Fibroblast of skin of right quadriceps (primary cell): ENCODE data around the gene POLR3H.

Source experiments
- DNase-seq: peaks from one replicate; pipeline ENCODE4 v3.0.0-alpha.2; 2013

POLR3H gene

DNA sequence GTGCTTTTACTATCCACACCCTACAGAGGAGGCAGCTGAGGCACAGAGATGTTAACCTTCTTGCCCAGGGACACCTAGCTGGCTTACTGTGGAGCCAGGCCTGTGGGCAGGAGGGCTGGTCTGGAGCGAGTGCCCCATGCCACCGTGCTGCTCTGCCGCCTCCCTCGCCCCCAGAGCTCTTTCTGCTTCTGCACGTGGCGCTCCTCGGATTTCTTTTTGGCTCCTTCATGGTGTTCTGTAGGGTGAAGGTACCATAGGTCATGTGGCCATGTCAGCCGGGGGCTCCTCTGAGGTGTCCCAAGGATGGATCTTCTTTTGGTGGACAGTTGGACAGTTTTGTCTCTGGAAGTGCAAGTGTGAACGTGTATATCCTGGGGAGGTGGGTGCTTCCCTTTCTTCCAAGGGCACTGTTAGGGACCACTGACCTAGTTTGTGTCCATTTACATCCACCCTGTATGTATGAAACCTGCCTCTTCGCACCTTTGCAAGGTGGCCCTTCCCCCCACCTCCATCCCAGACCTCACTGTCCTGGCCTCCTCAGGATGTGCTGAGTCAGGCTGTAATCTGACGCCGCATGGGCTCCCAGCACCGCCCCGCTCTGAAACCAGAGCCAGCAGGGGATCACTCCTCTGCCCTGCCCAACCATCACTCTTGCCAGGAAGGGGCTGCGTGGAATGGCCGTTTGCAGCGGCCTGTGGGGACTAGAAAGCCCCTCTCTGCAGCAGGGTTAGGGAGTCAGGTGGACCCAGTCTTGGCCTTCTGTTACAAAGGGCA, 31.7 kb downstream of the POLR3H start:
- peak; percentile 75 for DNase-seq

DNA sequence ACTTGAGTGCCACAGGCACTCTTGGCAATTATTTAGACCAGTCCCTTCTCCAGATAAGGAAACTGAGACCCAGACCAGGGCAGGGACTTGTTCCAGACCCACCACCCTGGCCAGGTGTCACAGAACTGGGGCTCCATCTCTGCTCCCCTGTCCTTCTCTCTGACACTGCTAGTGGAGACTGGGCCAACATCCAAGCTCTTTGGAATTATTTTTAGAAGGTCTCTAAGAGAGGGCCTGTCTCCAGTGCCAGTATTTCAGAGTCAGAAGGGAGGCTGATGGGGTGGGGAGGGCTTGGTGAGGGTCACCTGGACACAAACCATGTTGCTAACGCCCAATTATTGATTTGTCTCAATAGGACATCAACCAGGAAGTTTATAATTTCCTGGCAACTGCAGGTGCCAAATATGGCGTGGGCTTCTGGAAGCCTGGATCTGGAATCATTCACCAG, 32.7 kb downstream of the POLR3H start:
- no peak for DNase-seq

DNA sequence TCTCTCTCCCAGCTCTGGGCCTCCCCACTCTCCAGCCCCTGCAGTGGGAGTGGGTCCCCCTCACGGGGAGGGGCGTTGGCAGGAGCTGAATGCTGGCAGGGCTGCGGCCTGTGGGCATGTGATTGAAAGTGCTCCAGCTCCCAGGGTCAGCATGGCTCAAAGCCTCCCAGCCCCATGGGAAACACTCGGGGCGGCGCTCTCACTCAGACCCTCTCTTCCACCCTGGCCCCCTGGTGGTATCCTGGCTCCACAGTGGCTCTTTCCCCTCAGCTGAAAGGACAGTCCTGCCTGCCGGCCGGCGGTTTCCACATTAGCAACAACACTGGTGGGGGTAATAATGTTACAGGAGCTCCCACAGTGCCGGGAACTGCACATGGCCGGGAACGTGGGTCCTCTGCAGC, 35.5 kb downstream of the POLR3H start:
- no peak for DNase-seq

DNA sequence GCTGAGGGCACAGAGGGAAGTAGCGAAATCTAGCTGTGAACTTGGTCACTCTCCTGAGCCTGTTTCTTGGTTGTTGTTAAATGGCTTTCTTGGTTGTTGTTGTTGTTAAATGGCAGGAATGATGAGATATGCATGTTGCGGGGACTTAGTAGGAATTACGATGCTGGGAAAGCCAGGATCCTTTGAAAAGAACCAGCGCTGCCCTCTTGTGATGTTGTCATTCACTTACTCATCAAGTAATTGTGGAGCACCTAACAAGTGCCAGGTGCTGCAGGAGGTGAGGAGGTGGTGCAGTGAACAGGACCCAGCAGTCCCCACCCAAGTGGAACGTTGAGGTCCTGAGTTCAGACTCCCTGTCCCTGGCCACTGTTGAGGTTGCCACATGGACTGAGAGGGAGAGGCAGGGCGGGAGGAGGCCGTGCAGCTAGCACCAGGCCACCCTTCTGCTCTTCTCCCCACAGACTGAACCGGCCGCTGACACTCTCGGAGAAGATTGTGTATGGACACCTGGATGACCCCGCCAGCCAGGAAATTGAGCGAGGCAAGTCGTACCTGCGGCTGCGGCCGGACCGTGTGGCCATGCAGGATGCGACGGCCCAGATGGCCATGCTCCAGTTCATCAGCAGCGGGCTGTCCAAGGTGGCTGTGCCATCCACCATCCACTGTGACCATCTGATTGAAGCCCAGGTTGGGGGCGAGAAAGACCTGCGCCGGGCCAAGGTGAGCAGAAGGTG, 36.8 kb downstream of the POLR3H start:
- DNase-seq = no peak

DNA sequence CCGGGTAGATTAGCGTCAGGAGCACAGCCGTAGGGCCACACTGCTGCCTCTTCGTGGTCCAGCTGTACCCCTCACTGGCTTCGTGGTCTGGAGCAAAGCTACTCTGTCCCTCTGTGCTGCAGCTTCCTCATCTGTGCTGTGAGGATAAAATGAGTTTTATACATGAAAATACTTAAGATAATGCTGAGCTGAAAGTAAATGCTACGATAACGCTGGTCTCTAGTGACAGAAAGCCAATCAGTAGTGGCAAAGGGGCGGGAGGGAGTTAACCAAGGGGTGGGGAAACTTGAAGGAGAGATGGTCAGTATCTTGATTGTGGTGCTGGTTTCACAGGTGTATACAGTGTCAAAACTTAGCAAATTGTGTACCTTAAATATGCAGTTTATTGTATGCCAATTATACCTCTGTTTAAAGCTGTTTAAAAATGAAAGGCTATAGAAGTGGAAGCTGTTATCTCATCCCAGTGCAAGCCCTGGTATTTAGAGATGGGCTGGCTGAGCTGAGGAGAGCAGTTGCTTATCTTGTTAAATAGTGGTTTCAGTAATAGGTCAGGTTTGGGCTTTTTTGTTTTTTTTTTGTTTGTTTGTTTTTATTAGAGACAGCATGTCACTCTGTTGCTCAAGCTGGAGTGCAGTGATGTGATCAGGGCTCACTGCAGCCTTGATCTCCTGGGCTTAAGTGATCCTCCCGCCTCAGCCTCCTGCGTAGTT, 38.6 kb downstream of the POLR3H start:
- no peak for DNase-seq

DNA sequence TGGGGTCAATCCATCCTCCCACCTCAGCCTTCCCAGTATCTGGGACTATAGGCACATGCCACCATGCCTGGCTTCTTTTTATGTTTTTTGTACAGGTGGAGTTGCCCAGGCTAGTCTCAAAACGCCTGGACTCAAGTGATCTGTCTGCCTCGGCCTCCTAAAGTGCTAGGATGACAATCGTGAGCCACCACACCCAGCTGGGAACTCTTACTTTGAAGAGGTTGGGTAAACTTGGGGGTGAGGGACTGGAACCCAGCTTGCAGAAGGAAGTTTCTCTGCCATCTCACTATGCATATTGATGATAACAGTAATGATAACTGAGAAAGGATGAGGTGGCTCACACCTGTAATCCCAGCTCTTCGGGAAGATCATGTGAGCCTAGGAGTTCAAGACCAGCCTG, 39.5 kb downstream of the POLR3H start:
- no peak for DNase-seq

DNA sequence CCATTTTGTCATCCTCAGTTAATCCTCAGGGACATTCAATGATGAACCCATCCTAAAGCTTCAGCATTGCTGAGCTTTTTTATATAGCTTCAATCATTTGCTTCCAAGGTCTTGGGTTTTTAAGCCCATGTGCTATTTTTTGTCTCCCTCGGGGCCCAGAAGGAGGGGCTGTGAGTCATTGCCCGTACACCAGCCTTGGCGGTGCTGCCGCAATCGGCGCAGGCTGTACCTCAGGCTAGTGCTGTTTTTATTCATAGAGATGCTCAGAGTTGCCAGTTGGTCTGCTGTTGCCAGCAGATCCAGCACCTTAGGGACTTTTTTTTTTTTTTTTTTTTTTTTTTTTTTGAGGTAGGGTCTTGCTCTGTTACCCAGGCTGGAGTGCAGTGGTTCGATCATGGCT, 39.9 kb downstream of the POLR3H start:
- peak; percentile 29 for DNase-seq

DNA sequence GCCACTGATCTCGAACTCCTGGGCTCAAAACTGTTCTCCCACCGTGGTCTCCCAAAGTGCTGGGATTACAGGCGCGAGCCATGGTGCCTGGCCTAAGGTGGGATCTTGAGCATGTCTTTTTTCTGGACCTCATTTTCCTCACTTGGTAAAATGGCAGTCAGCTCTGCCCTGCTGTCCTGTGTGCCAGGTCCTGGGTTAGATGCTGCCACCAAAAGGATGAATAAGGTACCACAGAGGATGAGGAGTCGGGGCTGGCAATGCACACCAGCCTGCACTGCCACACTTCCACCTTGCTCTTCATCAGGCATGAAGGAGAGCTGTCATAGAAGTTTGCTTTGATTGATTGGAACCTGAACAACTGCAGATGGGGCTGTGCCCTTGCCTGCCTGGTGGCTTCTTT, 43.1 kb downstream of the POLR3H start:
- no peak for DNase-seq

DNA sequence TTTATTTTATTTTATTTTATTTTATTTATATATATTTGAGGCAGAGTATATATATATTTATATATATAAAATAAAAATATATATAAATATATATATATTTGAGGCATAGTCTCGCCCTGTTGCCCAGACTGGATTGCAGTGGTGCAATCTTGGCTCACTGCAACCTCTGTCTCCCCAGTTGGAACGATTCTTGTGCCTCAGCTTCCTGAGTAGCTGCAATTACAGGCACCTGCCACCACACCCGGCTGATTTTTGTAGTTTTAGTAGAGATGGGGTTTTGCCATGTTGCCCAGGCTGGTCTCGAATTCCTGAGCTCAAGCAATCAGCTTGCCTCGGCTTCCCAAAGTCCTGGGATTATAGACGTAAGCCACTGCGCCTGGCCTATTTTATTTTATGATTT, 44.0 kb downstream of the POLR3H start:
- DNase-seq = no peak

DNA sequence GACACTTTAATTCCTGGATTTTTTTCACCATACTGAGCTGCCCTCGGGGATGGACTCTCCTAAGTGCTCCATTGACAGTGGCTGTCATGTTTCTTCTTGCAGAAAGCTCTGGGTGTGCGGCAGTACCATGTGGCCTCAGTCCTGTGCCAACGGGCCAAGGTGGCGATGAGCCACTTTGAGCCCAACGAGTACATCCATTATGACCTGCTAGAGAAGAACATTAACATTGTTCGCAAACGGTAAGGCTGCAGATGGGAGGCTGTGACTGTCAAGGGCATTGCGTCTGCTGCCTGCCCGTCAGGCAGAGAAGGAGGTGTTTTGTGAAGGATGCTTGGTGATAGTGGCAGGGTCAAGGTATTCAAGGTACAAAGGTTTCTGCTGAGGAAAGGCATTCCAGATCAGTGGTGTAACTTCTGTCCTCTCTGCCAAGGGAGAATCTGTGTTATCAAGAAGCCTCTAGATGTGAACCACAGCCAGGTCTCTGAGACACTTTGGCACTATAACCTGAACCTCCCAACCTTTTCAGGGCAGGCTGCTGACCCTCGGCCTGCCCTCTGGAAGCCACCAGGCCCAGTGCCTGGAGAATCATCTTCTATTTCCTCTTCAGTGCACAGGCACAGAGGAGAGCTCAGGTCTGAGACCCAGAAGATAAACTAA, 44.5 kb downstream of the POLR3H start:
- DNase-seq = no peak

DNA sequence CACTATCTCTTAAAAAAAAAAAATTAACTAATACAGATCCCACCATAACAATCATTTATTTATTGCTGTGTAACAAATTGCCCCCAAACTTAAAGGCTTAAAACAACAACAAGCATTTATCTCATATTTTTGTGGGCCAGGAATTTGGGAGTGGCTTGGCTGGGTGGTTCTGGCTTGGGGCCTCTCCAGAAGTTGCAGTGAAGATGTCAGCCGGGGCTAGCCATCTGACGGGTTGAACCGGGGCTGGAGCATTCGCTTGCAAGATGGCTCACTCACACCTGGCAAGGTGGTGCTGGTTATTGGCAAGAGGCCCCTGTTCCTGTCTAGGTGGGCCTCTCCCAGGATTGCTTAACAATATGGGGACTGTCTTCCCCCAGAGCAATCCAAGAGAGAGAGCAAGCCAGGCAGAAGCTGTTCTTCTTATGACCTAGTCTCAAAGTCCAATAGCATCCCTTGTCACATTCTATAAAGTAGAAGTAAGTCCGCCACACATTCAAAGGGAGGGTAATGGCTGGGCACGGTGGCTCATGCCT, 45.9 kb downstream of the POLR3H start:
- no peak for DNase-seq

DNA sequence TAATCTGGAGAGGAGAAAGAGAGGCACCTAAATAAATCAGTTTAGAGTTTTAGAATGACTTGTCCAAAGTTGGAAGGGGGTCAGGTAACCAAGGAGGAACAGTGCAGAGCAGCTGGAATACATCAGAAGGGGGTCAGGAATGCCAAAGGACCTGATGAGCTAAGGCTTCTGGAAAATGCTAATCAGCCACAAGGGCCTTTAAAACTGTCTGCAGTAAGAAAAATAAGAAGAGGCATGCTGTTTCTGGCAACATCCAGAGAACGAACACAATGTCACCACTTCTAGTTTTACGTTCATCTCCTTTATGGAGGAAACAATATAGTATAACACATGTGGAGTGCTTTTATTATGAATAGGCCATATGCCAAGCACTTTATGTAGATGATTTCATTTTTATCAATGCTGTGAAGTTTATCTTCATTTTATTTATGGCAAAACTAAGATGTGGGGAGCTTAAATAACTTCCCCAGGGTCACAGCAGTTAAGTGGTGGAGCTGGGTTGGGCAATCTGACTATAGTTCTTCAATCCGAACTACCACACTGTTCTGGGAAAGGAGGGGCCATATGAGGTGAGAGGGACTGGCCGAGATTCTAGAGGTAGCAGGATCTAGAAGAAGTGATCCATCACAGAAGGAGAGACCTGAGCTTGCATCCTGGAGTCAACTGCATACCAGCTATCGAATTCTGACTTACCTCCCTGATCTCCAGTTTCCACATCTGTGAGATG, 52.7 kb downstream of the POLR3H start:
- DNase-seq = peak; percentile 42

DNA sequence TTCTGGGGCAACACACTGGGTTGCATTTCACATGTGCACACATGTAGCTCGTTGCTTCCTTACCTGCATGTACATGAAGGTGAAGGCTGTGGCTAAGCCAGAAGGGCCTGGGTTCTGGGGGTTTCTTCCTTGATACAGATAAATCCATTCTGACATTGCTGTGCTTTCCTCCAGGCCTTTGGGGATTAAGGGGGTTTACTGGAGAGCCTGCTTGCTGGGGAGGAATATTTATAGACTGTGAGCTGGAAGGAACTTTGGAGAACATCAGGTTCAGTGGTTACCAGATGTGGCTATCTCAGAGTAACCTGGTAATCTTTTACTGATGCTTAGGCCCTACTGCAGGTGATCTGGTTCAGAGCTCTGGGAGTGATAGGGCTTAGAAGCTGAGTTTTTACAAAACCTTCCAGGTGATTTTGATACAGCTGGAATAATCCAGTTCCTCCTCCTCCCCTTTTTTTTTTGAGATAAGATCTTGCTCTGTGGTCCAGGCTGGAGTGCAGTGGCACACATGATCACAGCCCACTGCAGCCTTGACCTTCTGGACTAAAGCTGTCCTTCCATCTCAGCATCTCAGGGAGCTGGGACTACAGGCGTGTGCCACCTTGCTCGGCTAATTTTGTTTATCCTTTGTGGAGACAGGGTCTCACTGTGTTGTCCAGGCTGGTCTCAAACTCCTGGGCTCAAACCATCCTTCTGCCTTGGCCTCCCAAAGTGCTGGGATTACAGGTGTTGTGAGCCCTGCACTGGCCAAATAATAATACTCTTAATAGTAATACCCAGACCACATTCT, 55.5 kb downstream of the POLR3H start:
- DNase-seq = no peak

DNA sequence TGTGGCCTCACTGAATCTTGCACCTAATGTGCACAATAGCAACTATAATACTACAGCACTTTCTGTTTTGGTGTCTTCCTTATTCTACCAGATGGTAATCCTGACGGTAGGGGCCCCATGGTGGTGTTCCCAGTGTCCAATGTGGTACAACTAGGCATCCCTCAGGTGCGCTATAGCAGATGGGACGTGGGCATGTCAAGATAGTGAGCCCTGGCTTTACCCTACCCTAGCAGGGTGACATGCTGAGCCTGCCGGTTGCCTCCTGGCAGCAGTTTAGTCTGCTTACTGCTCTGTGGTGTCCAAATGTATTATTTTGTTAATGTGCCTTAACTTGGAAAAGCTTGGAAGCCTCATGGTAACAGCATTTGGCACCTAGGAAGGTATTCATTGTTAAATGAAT, 56.2 kb downstream of the POLR3H start:
- DNase-seq = no peak

DNA sequence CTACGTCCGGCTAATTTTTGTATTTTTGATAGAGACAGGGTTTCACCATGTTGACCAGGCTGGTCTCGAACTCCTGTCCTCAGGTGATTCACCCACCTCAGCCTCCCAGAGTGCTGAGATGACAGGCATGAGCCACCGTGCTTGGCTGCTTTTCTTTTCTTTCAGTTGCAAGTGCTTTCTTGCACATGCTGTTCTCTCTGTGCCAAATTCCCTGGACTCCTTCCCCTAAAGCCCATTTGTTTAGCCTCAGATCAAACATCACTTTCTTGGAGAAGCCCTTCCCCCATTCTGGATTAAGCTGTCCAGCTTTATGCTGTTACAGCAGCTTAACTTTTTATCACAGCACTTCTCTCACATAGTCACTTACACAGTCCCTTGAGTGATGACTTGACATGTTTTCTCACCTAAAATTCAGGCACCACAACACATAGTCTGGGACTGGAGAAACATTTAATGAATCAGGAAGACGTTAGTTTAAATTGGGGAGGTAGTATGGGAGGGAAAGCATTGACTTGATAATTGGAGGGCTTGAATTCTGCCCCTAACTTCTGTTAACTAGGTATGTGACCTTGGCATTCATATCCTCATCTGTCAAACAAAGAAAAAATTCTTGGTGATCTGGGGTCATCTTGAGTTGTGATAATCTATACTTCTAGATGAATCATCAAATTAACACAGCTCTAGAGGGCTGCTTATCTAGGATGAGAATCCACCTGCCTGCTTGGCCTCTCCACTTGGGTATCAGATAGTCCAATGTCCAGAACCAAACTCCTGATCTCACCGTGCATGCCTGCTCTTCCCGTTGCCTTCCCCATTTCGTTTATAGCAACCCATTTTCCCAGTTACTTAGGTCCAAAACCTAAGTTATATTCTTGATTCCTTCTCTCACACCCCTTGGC, 57.0 kb downstream of the POLR3H start:
- DNase-seq = no peak

DNA sequence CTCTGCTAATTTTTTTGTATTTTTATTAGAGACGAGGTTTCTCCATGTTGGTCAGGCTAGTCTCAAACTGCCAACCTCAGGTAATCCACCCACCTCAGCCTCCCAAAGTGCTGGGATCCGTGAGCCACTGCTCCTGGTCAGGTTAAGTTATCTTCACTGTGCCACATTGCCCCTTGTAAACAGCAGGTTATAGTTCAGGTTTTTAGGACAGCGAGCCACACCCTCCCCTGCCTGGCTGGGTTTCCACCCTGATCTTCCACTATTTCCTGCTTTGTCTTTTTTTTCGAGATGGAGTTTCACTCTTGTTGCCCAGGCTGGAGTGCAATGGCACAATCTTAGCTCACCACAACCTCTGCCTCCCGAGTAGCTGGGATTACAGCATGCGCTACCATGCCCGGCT, 59.2 kb downstream of the POLR3H start:
- DNase-seq = no peak

DNA sequence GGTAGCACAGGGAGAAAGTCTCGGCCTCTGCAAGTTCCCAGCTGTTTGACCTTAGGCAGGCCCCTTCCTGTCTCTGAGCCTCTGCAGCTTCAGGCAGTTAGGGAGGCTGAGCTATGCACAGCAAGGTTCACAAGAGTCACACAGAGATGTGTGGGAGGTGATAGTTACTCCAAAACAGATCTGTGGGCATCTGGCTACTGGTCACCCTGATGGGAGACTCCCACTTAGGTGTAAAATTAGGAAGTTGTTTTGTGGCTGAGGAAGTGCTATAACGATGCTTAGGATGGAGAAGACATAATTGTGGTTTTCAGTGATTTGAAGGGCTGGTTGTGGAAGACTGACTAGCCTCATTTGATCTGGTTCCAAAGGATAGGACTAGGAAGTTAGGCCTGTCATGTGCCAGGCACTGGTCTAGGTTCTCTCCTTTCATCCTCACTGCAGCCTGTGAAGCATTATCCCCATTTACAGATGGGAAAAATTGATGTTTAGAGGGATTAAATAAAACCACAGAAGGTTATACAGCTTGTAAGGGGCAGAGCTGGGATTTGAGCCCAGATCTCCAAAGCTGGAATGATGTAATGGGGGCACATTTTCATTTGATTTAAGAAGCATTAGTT, 61.8 kb downstream of the POLR3H start:
- peak; percentile 38 for DNase-seq

DNA sequence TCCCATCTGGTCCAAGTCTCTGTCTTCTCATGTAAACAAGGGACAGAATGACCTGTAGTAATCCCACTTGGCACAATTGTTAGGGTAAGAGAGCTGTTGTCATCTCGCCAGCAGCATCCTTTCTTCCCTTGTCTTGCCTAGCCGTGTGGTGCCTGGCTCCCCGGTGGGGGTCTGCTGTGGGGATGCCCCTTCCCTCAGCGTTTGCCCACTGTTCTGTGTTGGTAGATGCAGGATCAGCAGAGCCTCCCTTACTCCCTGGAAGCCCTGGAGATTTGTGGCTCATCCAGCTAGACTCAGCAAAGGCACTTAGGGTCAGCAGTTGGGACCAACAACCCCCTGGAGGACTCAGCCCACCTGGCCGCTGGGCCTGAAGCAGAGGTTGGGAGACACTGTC, 62.3 kb downstream of the POLR3H start:
- DNase-seq = no peak

DNA sequence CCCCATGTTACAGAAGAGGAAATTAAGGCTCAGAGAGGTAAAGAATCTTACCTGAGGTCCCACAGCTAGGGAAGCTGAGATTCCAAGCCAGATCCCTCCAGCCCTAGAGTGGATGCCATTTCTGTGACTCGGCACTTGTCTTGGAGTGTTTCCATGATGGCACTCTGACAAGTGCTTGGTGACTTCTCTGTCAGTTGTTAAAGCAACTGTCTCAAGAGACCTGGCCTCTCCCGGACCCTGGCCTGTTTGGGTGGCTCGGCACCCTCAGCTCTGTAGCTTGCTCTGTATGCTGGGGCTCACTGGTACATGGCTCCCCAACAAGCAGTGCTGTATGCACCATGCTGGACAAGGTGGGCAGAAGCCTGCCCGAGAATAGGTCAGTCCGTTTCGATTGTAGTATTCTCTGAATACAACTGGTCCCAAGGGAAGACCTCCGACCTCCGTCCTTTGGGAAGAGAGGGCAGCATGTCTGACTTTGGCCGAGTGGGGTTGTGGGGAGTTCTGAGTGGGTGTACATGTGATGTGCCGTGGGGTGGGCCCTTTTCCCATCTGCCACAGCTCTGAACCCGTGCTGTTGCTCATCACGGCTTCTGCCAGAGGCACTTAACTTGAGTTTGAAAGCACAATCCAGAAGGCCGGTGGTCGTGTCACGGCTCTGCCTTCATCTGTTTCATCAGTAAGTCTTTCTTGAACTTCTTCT, 63.0 kb downstream of the POLR3H start:
- peak; percentile 42 for DNase-seq
